Measurements from ENCODE around the gene CDC25C. TPM values are rescaled to one million over a fixed set of nuclear protein-coding genes. Genes with fewer than 3 reads are reported as not detected.

Gene CDC25C
- total RNA-seq, 1 experiment from 2014 or later = 14.7 TPM

DNA sequence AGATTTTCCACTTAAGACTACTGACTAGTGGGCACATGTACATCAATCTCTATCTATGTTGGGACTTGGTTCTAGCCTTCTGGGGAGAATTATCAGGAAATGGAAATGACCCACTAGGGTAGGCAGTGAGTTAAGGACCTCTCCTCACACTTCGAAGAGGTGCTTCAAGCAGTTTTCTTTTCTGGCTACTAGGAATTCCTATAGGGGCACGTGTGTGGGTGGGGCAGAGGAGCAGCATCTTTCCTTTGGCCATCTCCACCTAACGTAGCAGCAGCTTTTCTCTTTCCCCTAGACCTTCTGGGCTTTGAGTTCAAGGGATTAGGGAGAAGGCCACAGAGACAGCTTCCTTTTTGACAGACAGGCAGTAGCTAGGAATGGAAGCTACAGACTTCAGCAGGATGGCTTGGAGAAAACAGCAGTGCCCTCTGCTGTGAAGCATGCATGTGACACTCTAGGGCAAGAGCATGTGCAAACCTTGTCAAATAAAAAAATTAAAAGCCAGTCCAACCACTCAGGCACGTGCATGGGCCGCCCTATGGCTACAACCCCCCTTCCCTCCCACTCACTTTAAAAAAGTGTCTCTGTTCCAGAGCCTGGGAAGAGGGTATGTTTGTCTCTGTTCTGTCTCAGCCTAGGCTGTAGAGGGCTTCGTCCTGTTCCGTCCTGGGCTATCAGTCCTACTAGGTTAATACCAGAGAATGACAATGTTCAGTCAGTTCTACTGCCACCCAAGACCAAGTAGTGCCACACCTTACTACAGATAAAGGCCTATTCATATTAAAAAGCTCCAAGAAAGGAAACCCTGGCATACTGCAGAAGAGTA is 48.5 kb downstream of the CDC25C start:
- no peaks in the 10 kb centered on the region for H3K27me3 ChIP-seq (ENCODE audit: low read length)
- TF ChIP-seq EZH2phosphoT487 (IDR thresholded peaks at IDR 0.05; ENCODE audit: borderline replicate concordance, low read length) (no peak), EZH2 (IDR thresholded peaks at IDR 0.05; ENCODE audit: low read length, unreplicated experiment) (no peak)
- TF ChIP-seq, protein P1, sequence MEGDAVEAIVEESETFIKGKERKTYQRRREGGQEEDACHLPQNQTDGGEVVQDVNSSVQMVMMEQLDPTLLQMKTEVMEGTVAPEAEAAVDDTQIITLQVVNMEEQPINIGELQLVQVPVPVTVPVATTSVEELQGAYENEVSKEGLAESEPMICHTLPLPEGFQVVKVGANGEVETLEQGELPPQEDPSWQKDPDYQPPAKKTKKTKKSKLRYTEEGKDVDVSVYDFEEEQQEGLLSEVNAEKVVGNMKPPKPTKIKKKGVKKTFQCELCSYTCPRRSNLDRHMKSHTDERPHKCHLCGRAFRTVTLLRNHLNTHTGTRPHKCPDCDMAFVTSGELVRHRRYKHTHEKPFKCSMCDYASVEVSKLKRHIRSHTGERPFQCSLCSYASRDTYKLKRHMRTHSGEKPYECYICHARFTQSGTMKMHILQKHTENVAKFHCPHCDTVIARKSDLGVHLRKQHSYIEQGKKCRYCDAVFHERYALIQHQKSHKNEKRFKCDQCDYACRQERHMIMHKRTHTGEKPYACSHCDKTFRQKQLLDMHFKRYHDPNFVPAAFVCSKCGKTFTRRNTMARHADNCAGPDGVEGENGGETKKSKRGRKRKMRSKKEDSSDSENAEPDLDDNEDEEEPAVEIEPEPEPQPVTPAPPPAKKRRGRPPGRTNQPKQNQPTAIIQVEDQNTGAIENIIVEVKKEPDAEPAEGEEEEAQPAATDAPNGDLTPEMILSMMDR (conservative IDR thresholded peaks at IDR 0.05; ENCODE audit: low read depth, low read length) = peak; percentile 50
- no peak overlapping the region for H3K9ac ChIP-seq (ENCODE audit: low read length)
- no peaks in the 10 kb centered on the region for H3K9me3 ChIP-seq (ENCODE audit: low read length)
- no peak overlapping the region for H3K27ac ChIP-seq (ENCODE audit: low read length)
- H3K4me2 ChIP-seq (ENCODE audit: low read length) = no peak overlapping the region
- no TSS peak for BruUV-seq (replicated peaks)
- no peaks in the 10 kb centered on the region for H3F3A ChIP-seq (ENCODE audit: low read length, unreplicated experiment)
- no peak overlapping the region for H3K4me3 ChIP-seq (ENCODE audit: low read length)
- no peaks in the 10 kb centered on the region for H4K20me1 ChIP-seq (ENCODE audit: low read length)
- no peaks in the 10 kb centered on the region for H3K4me1 ChIP-seq (ENCODE audit: insufficient read depth, low read length)
- H2AFZ ChIP-seq (ENCODE audit: low read length) = no peak overlapping the region
- DNase-seq (peak; percentile 30), ATAC-seq (peak; percentile 90)
- intact Hi-C loops (cut with micrococcal nuclease) = loop anchor here (1.0 kb wide), 1 partner anchor 61 kb away; no protein-coding TSS in a partner anchor
- H3K79me2 ChIP-seq (ENCODE audit: low read length) = no peaks in the 10 kb centered on the region
- ChIA-PET POLR2A (ENCODE audit: unreplicated experiment) (no interaction called here), CTCF (interaction anchor here (0.6 to 1.0 kb wide), 3 partner anchors 18 to 60 kb away, joined by 3 to 7 read pairs (median 3); partner anchors contain the start of gene CDC25C)
- no peaks in the 10 kb centered on the region for H3K36me3 ChIP-seq (ENCODE audit: low read depth, low read length)
- H3K9me2 ChIP-seq (replicated peaks; ENCODE audit: low read length) = no peaks in the 10 kb centered on the region

DNA sequence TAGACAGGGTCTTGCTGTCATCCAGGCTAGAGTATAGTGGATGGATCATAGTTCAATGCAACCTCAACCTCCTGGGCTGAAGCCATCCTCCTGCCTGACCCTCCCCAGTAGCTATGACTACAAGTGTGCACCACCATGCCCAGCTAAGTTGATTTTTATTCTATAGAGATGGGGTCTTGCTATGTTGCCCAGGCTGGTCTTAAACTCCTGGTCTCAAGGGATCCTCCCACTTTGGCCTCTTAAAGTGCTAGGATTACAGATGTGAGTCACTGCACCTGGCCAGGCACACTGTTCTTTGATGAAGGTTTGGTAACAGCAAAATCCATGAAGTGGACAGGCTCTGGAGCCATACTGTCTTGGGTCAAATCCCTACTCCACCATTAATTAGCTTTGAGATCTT is 50.7 kb downstream of the CDC25C start:
- ChIA-PET POLR2A (ENCODE audit: unreplicated experiment) (no interaction called here), CTCF (interaction anchor here (0.5 kb wide), 1 partner anchor 156 kb away, joined by 3 read pairs; no protein-coding TSS in a partner anchor)
- Histone ChIP-seq H3K4me1 (ENCODE audit: insufficient read depth, low read length) (no peaks in the 10 kb centered on the region), H3K9me2 (replicated peaks; ENCODE audit: low read length) (no peaks in the 10 kb centered on the region), H3K4me2 (ENCODE audit: low read length) (no peak overlapping the region), H3F3A (ENCODE audit: low read length, unreplicated experiment) (no peaks in the 10 kb centered on the region), H3K9me3 (ENCODE audit: low read length) (no peaks in the 10 kb centered on the region), H3K36me3 (ENCODE audit: low read depth, low read length) (no peaks in the 10 kb centered on the region), H3K4me3 (ENCODE audit: low read length) (no peak overlapping the region), H3K27me3 (ENCODE audit: low read length) (no peaks in the 10 kb centered on the region), H3K9ac (ENCODE audit: low read length) (no peak overlapping the region), H3K79me2 (ENCODE audit: low read length) (no peaks in the 10 kb centered on the region), H3K27ac (ENCODE audit: low read length) (no peak overlapping the region), H4K20me1 (ENCODE audit: low read length) (no peaks in the 10 kb centered on the region), H2AFZ (ENCODE audit: low read length) (no peak overlapping the region)
- intact Hi-C loops (cut with micrococcal nuclease) = no loop called here
- no TSS peak for BruUV-seq (replicated peaks)
- ATAC-seq = no peak
- TF ChIP-seq, protein P1 (conservative IDR thresholded peaks at IDR 0.05; ENCODE audit: low read depth, low read length) = no peak
- TF ChIP-seq EZH2 (IDR thresholded peaks at IDR 0.05; ENCODE audit: low read length, unreplicated experiment) (no peak), EZH2phosphoT487 (IDR thresholded peaks at IDR 0.05; ENCODE audit: borderline replicate concordance, low read length) (no peak)
- no peak for DNase-seq

All from PC-3 (cell line).